GM19099 (cell line): ENCODE data around the gene HIPK2.

Experiments used
- POLR2A ChIP-seq: IDR thresholded peaks from 3 replicates; pipeline ENCODE4 v1.6.1; 2011; ENCODE audit warnings: low read depth; ENCODE audit not compliant: insufficient read length; ENCODE audit errors: extremely low read depth

The HIPK2 gene

DNA sequence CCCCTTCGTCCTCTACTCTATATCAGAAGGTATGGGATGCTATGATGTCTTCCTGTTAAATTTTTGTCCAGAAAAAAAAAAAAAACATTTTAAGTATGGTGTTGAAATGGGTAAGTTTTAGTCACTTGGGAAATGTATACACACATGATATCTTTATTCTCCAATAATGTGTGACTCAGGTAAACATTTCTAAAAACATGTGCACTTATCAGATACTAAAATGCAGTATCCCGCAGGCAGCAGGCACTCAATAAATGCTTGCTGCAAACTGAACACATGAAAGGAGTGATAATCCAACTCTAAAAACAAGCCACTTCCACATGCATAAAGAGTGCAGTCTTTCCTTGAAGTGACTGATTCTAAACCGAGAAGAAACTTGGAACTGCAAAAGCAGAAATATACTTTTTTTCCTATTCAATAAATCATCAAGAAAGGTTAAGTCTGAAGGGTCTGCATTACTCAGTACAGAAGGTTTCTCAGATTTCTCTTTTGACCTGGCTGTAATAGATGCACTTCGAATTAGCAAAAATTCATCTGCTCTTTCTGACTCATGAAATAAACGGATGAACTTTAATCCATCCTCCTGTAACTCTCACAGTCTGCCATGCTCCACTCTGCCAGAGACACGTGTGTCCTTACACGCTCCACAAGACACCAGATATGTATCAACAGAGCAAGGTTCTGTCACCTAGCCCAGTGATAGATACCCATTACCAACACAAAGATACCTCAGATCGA lies 84.0 kb downstream of the HIPK2 start:
- no peak for TF ChIP-seq POLR2A

DNA sequence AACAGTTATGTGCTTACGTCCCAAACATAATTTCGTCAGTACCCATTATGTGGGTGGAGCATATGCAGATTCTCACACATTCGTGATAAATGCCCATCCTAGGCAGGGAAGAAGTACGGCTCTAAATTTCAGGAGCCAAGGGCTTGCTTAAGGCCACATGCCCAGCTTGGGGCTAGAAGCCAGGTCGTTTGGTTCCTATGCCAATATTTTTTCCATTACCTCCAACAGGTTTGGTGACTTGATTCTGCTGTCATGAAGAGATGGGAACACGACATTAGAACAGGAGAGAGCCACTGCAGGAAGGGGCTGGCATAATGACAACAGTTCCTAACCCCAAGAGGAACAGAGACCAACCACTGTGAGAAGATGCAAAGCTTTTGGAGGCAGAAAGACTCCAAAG lies 85.1 kb downstream of the HIPK2 start:
- no peak for TF ChIP-seq POLR2A

DNA sequence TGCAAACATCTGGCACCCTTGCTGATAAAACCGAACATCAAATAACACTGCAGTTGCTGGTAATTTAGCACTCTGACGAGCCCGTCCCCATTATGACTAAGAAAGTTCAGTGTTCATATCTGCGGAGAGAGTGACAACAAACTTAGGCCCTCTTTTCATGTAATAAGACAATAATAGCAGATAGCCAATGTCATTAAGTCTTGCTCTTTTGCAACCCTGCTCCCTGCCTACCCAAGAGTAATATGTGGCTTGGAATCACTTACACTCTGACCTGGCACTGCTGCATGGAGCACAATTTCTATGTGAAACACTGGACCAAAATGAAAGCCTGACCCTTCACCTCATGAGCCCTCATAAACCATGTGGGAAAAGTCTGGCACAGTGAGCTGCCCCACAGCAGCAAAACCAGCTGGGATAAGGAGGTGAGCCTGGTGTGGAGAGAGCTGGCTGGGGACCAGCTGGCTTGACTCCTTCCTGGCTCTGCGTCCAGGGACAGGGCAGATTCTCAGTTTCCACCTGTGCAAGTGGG lies 86.5 kb downstream of the HIPK2 start:
- no peak for TF ChIP-seq POLR2A

DNA sequence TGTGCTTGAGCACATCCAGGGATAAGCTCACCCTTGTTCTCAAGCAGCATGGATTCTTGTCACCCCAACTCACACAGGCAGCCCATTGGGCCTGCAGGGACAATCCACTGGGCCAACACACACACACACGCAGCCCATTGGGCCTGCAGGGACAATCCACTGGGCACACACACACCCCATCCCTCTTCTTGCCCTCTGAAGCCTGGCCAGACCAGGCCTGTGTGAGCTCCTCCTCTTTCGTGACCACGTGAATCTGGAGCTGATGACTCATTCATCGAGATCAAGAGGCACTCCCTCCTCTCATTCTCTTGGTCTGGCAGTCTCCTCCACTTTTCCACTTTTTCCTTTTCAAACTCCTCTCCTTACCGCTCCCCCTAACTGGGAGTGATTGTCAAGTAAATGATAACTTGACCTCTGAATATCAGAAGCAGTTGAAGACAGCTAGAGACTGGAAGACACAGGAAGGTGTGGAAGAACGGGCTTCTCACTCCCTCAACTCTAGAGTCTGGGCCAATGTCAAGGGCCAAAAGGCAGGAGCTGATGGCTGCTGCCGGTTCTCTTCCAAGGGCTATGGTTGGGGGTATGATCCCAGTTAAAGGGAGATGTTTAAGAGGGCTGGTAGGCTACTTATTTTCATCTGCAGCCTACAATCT lies 89.7 kb downstream of the HIPK2 start:
- TF ChIP-seq POLR2A, result no peak

DNA sequence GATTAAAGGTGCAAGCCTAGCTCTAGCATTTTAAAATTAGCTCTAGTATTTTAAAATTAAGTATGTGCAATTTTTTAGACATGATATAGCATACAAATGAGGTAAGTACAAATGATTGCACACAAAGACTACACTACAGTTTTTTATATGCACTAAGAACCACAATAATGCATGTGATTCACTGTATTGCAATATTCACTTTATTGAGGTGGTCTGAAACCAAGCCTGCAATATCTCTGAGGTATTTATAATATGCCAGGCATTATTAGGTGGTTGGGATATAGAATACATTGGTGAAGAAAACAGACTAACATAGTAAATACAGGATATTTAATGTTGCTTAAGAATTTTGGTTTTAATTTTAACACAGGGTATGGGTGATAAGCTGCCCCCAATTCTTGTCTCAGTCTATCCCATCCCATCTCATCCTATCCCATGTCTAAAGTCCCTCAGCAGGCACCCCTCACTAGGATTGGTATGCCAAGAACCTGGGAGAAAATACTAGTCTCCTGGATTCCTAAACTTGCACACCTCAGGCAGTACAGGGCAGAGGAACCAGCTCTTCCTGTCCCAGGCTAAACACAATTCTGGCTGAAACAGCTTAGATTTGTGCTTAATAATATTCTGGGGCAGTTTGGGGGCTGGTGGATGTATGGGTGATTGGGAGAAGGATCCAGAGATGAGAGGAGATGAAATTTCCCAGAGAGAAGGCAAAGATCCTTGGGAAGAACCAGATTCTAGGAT lies 90.4 kb downstream of the HIPK2 start:
- no peak for TF ChIP-seq POLR2A

DNA sequence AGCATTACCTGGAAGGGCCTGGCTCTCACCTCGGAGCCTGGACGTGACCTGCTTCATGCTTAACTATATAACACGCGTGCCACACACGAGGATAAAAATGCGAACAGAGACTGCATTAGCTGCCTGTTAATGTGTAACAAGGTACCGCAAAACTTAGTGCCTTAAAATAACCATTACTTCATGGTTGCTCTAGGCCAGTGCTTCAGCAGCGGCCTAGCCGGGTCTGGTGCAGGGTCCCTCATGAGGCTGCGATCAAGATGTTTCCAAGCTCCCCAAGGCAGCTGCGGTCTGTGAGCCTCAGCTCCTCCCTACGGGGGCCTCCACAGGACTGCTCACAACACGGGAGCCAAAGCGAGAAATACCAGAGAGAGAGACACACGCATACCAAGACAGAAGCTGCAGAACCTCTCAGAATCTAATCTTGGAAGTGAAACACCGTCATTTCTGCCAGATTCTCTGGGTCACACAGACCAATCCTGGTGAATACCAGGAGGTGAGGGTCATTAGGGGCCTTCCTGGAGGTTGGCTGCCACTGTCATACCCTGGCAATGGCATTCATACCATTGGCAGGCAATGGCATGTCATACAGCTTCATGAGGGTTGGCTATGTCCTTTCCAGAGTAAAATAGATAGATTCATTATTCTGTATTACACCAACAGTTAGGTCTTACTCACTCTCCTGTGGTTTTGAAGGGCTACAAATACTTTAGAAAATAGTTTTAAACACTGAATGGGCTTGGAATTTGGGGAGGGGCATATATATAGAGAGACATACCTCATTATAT lies 94.5 kb downstream of the HIPK2 start:
- no peak for TF ChIP-seq POLR2A

DNA sequence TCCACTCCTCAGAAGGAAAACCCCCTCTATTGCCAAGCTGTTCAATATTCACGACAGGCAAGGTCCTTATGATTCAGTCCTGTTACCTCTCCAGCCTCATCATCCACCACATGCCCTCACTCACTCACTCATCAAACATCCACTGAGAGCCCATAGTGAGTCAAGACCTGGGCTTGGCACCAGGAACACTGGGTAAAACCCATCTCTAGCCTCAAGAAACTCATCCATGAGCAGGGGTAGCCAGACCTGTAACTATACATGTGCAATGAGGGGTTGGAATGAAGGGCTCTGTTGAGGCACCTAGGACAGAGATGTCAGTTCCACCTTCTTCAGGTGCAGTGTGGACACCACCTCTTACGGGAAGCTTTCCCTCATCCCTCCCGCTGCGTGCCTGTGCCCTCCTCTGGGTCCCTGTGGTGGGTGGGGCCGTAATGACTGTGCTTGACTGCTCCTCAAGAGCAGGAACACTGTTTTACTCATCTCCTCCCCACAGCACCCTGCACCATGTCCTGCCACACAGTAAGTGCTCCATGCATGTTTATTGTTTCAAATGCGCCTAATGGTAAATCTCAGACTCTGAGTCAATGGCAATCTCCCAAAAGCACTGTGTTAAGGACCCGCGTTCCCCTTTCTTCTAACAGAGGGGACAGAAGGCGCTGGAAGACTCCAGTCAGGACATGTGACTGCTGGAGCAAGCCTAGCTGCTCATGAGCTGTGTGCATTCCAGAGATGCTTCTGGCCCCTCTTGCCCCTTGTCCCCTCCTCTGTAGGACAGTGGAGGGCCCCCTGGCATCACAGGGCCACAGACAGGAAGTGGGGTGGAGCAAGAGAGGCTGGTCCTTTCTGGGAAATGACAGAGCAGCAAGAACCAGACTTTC lies 95.4 kb downstream of the HIPK2 start:
- no peak for TF ChIP-seq POLR2A

DNA sequence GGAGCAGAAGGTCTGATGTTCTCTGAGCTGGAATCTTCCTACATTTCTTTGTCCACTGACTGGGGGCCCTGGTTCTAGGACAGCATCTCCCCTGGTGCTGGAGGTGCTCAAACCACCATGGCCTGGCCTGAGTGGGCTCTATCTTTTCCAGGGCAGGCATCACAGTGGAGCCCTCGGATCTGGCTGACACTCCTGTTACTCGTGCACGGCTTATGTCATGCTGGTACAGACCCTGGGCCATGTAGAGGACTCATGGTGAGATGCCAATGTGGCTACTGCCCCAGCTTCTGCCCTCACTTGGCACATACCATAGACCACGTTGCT lies 96.0 kb downstream of the HIPK2 start:
- no peak for TF ChIP-seq POLR2A

DNA sequence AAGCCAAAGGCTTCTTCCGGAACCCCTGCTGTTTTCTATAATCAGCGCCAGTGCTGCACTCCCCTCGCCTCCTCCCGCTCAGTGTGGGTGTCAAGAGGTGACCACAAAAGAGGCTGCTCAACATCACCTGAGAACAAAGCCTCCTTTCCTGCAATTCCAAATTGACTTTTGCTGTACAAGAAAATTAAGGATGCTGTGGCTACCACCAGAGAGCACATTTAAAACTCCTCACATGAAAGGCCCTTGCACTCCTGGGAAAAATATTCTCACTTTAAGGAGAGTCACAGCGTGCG lies 96.4 kb downstream of the HIPK2 start:
- TF ChIP-seq POLR2A, result no peak

DNA sequence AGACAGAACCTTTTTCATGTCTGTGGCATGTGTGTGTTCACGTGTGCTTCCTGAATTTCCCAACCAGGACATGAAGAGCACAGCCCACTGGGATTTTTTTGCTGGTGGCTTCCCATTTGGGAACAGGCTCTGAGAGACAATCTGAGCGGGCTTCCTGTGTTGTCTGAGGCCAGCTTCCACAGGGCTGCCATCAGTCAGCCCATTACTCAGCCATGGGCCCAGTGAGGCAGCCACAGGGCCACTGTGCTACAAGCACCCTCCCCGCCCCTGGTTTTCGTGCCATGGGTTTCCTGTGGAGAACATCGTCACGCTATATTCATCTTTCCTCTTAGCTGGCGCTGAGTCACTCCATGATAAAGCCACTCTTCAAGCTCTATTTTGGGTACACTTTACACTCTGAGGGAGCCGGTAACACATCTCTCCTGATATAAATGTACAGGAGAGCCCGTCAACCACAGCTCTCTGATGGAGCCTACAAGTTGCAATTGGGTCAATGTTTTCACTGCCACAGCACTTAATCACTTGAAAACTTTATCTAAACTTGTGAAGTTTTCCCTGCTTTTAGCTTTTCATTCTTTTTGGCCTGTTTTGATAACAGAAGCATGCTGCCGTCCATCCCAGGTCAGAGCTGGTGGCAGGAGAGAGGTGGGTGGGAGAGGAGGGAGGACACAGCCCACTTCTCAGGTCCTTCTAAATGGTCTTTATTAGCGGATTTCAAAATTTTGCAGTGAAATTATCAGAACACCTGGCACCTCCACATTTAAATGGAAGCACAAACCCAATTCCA lies 96.9 kb downstream of the HIPK2 start:
- no peak for TF ChIP-seq POLR2A

DNA sequence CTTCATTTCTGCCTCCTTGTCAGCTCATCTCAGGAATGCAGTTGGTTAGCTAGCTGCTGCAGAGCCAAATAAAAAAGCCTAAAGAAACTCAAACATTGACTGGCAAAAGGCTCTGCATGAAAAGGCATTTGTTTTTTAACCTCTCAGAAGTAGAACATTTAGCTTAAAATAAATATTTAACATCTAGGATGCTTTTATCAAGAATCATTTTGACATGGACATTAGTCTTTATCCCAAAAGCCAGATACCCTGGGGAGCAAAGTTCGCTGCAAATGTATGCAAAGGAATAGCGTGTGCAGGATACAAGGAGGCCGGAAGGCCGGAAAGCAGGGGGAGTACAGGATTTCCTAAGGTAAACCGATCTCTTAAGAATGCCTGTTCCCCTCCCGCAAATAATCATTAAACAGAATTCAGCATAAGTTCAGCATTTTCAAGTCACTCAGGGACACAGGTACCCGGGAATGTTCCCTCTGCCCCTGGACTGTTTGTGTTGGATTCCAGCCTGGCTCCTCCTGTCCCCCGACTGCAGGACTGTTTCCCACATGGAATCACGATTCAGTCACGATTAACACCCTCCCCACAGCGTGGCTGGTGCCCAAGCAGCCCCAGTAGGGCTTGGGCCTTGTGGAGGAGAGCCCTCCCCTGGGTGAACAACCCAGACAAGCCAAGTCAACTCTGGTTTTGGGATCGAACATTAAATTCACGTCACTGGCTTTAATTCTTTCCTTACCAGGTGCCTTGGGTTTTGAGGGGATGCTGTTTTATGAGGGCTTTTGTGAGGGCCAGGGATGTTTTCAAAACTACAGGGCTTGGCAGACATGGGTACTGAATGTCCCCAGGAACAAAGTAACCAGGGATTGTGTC lies 97.8 kb downstream of the HIPK2 start:
- no peak for TF ChIP-seq POLR2A

DNA sequence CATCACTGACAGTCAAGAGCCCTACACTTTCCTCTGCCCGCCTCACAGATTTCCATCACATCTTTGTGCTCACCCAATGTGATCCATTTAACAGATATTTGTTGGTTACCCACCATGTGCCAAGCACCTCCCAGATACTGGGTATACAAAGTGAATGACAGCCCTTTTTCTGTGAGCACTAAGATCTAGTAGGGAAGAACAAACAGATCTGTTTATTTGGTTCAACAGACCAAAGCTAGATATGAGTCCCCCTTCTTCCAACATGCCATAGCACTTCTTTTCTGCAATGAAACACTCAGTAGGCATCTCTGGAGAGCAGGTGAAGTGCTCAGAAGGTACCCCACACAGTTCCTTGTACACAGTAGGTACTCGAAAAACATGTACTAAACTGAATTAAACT lies 101.4 kb downstream of the HIPK2 start:
- TF ChIP-seq POLR2A, result no peak

DNA sequence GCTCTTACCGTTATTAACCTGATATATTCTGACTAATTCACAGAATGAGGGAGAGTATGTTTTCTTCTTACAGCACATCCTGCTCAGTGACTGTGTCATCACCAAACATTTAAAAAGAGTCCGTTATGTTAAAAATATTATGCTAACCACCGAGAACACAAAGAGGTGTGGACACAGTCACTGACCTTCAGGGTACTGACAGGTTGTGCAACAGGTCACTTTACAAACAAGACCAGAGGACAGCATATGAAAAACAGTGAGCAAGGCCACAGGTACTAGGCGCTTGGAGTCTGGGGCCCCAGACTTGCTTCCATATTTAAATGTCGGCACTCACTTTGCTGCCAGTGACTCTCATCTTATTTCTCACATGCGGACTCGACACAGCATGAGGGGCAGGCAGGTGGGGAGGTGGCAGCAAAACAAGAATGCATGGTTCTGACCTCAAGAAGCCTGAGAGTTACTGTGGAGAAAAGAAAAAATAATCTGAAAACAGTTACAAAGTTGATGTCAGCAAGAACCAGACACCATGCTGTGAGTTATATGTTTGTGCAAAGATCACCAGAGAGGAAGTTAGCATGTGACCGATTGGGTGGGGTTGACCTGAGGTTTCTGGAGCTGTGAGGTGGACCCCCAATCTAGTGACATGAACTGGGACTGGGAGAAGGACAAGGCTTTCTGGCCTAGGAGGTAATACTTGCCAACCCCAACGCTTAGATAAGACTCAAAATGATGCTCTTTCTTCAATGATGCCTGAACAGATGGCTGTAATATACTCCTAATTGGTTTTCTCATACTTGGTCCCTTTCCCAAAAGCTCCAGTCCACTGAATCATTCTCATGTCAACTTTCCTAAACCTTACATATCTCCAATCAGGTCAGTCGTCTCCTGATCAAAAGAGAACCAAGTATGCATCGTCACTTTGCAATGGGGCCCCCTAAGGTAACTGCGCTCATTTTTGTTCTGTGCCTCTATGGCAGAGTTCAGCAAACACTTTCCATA lies 102.4 kb downstream of the HIPK2 start:
- TF ChIP-seq POLR2A, result no peak
